IMR-90 (cell line): ENCODE results near the gene GPR75. TPM values are rescaled to one million over a fixed set of nuclear protein-coding genes. Genes with fewer than 3 reads are reported as not detected.

Experiments used
- ATAC-seq: fragments of 200-7000 bp; cut with Tn5 transposase; 2 replicates; pipeline ENCODE4 v1.9.1; 2020; ENCODE audit warnings: low read depth, mild to moderate bottlenecking, moderate library complexity
- BruUV-seq: library from RNA; stranded (reverse); fragments of 400-500 nt; replicated peaks from 2 replicates; lab custom pipeline; 2021; lab: Mats Ljungman, UMichigan
- CTCF ChIA-PET: fragments of 300-600 bp; formaldehyde crosslinking; extraction: SDS; loops from one replicate; lab custom pipeline; 2021; ENCODE audit warnings: antibody characterized with exemption; lab: Yijun Ruan, JAX
- POLR2A ChIA-PET: fragments of 300-600 bp; sonication (Branson Sonifier 250); formaldehyde crosslinking; loops from one replicate; lab custom pipeline; 2022; ENCODE audit warnings: antibody characterized with exemption; ENCODE audit not compliant: unreplicated experiment; lab: Charles Lee
- DNase-seq: peaks from one replicate; pipeline ENCODE4 v3.0.0; 2013
- H2AFZ ChIP-seq: replicated peaks from 2 replicates; pipeline ENCODE3; 2013; ENCODE audit warnings: low read length, mild to moderate bottlenecking; ENCODE audit not compliant: poor library complexity
- H2AK5ac ChIP-seq: 2 replicates; pipeline ENCODE4 v1.6.1; 2013; ENCODE audit warnings: low read depth, low read length, inconsistent platforms
- H2AK9ac ChIP-seq: replicated peaks from 2 replicates; pipeline ENCODE3; 2013; ENCODE audit warnings: mild to moderate bottlenecking, low read depth, low read length, moderate library complexity; ENCODE audit not compliant: poor library complexity
- H2BK120ac ChIP-seq: 2 replicates; pipeline ENCODE4 v1.6.1; 2013; ENCODE audit warnings: low read depth, low read length, inconsistent platforms
- H2BK15ac ChIP-seq: 3 replicates; pipeline ENCODE4 v1.6.1; 2013; ENCODE audit warnings: low read depth, low read length, inconsistent platforms
- H2BK20ac ChIP-seq: 2 replicates; pipeline ENCODE4 v1.6.1; 2013; ENCODE audit warnings: low read depth, mild to moderate bottlenecking, inconsistent platforms, low read length, moderate library complexity
- H2BK5ac ChIP-seq: 2 replicates; pipeline ENCODE4 v1.6.1; 2013; ENCODE audit warnings: mild to moderate bottlenecking, low read depth, low read length, inconsistent platforms; ENCODE audit not compliant: poor library complexity, severe bottlenecking
- H3K14ac ChIP-seq: replicated peaks from 2 replicates; pipeline ENCODE4 v1.6.1; 2013; ENCODE audit warnings: low read depth, low read length, inconsistent platforms
- H3K18ac ChIP-seq: 2 replicates; pipeline ENCODE4 v1.6.1; 2013; ENCODE audit warnings: low read depth, low read length, control low read depth
- H3K23ac ChIP-seq: 2 replicates; pipeline ENCODE4 v1.6.1; 2013; ENCODE audit warnings: low read depth, low read length, inconsistent platforms
- H3K27ac ChIP-seq: 2 replicates; pipeline ENCODE4 v1.5.1; 2013; ENCODE audit warnings: mild to moderate bottlenecking, control low read depth, low read length; ENCODE audit not compliant: insufficient read depth
- H3K27me3 ChIP-seq: 2 replicates; pipeline ENCODE4 v1.6.1; 2013; ENCODE audit warnings: low read length; ENCODE audit not compliant: control insufficient read depth, insufficient read depth
- H3K36me3 ChIP-seq: 2 replicates; pipeline ENCODE4 v1.6.1; 2013; ENCODE audit warnings: low read length, mixed read lengths; ENCODE audit not compliant: control insufficient read depth, insufficient read depth
- H3K4ac ChIP-seq: 2 replicates; pipeline ENCODE4 v1.6.1; 2013; ENCODE audit warnings: low read depth, low read length, inconsistent platforms
- H3K4me1 ChIP-seq: 2 replicates; pipeline ENCODE4 v1.6.1; 2013; ENCODE audit warnings: low read length, mixed read lengths; ENCODE audit not compliant: control insufficient read depth, insufficient read depth
- H3K4me2 ChIP-seq: 2 replicates; pipeline ENCODE4 v1.6.1; 2013; ENCODE audit warnings: low read depth, mild to moderate bottlenecking, control low read depth, low read length, moderate library complexity
- H3K4me3 ChIP-seq: 2 replicates; pipeline ENCODE4 v1.5.1; 2013; ENCODE audit warnings: low read depth, mild to moderate bottlenecking, control low read depth, low read length, moderate library complexity; ENCODE audit not compliant: insufficient read depth
- H3K56ac ChIP-seq: 2 replicates; pipeline ENCODE4 v1.6.1; 2013; ENCODE audit warnings: low read length, inconsistent platforms; ENCODE audit not compliant: insufficient read depth; ENCODE audit errors: extremely low read depth
- H3K79me1 ChIP-seq, 2 experiments: 2 replicates each; pipeline ENCODE4 v1.6.1; 2013; ENCODE audit warnings: low read length in 2 of 2, inconsistent platforms in 1 of 2, low read depth in 1 of 2
- H3K9ac ChIP-seq: 2 replicates; pipeline ENCODE4 v1.6.1; 2013; ENCODE audit warnings: low read depth, low read length, control low read depth
- H3K9me1 ChIP-seq: 2 replicates; pipeline ENCODE4 v1.6.1; 2013; ENCODE audit warnings: low read length, inconsistent platforms; ENCODE audit not compliant: insufficient read depth
- H3K9me3 ChIP-seq: 2 replicates; pipeline ENCODE4 v1.6.1; 2013; ENCODE audit warnings: low read length; ENCODE audit not compliant: control insufficient read depth, insufficient read depth
- H4K20me1 ChIP-seq: 2 replicates; pipeline ENCODE4 v1.6.1; 2013; ENCODE audit warnings: low read length, inconsistent platforms; ENCODE audit not compliant: insufficient read depth
- H4K5ac ChIP-seq: 2 replicates; pipeline ENCODE4 v1.6.1; 2013; ENCODE audit warnings: mild to moderate bottlenecking, low read depth, low read length, control low read depth
- H4K8ac ChIP-seq, 2 experiments: 2 replicates each; pipeline ENCODE4 v1.6.1; 2013; ENCODE audit warnings: low read depth in 2 of 2, low read length in 2 of 2, control low read depth in 1 of 2, inconsistent platforms in 1 of 2
- H4K91ac ChIP-seq: 2 replicates; pipeline ENCODE4 v1.6.1; 2013; ENCODE audit warnings: low read depth, low read length, inconsistent platforms; ENCODE audit not compliant: insufficient read depth
- CEBPB ChIP-seq: IDR thresholded peaks from 2 replicates; pipeline ENCODE4 v1.6.1; 2012; ENCODE audit warnings: low read depth, low read length, improper control_type of control experiment
- CTCF ChIP-seq: conservative IDR thresholded peaks from 2 replicates; pipeline ENCODE4 v1.5.1; 2012; ENCODE audit warnings: mild to moderate bottlenecking, low read depth, low read length, improper control_type of control experiment
- FOS ChIP-seq: fragments of 150-350 bp; IDR thresholded peaks from 2 replicates; pipeline ENCODE4 v1.6.1; 2016; ENCODE audit warnings: low read depth, low read length
- MAFK ChIP-seq: IDR thresholded peaks from 2 replicates; pipeline ENCODE4 v1.6.1; 2012; ENCODE audit warnings: low read depth, low read length, improper control_type of control experiment
- RAD21 ChIP-seq: IDR thresholded peaks from 2 replicates; pipeline ENCODE4 v1.6.1; 2012; ENCODE audit warnings: low read length, improper control_type of control experiment
- RCOR1 ChIP-seq: IDR thresholded peaks from 2 replicates; pipeline ENCODE4 v1.6.1; 2012; ENCODE audit warnings: mild to moderate bottlenecking, low read length, improper control_type of control experiment; ENCODE audit not compliant: insufficient replicate concordance
- WGBS, 2 experiments: methylation state at CpG; one replicate each; pipeline versions ENCODE4 v1.1.5 to v1.1.7; 2013; ENCODE audit warnings: missing lambda C conversion rate in 2 of 2; ENCODE audit not compliant: insufficient read length in 1 of 2; ENCODE audit errors: extremely low coverage in 2 of 2; 5-methylcytosine and 5-hydroxymethylcytosine counted together
- dilution Hi-C: fragments of 300-500 bp; cut with HindIII; formaldehyde crosslinking; loops from one replicate; pipeline ENCODE4 v1.14.3; 2018; ENCODE audit warnings: low sequenced_read_pairs; ENCODE audit not compliant: unreplicated experiment
- in situ Hi-C: fragments of 300-500 bp; cut with MboI; formaldehyde crosslinking; loops from 3 replicates; pipeline ENCODE4 v1.14.3; 2019; ENCODE audit warnings: low sequenced_read_pairs, inconsistent platforms, mixed read lengths
- intact Hi-C: fragments of 100-400 bp; cut with micrococcal nuclease; formaldehyde crosslinking; loops from 2 replicates; pipeline ENCODE4 v1.10.0; 2022
- polyA plus RNA-seq, 3 experiments: library from polyadenylated mRNA; depleted of rRNA; stranded (reverse); fragments of >200 nt; gene quantifications; 2 replicates each; pipeline ENCODE4 v1.2.3, GENCODE V29; 2012; ENCODE audit warnings: low replicate concordance in 1 of 3
- total RNA-seq: library from RNA; depleted of rRNA; stranded (reverse); fragments of >200 nt; gene quantifications from 2 replicates; pipeline ENCODE4 v1.2.3, GENCODE V29; 2012

GPR75 gene
- total and polyA plus RNA-seq, 2 of the 4 experiments (the other 2 are of a cell fraction) = 1.4 to 2.1 TPM

- Histone ChIP-seq H2BK15ac (no peak overlapping the region), H3K4ac (no peak overlapping the region), H3K79me1 (peaks cover 2 to 10% of the 10 kb centered on the region in 2 experiments; a peak in 3 of 4 replicates), H4K20me1 (no peaks in the 10 kb centered on the region), H2BK120ac (no peak overlapping the region), H2AFZ (no peak overlapping the region), H3K14ac (no peak overlapping the region), H3K18ac (no peak overlapping the region), H3K4me1 (no peaks in the 10 kb centered on the region), H2BK5ac (no peak overlapping the region), H2BK20ac (no peak overlapping the region), H3K9me3 (no peaks in the 10 kb centered on the region), H3K4me3 (no peak overlapping the region), H2AK5ac (no peak overlapping the region), H4K8ac (no peak overlapping the region), H3K27me3 (no peaks in the 10 kb centered on the region), H3K27ac (no peak overlapping the region), H3K36me3 (peaks cover 24% of the 10 kb centered on the region), H4K91ac (no peak overlapping the region), H3K23ac (no peak overlapping the region), H3K9ac (no peak overlapping the region), H4K5ac (no peak overlapping the region), H3K56ac (no peak overlapping the region), H3K9me1 (no peaks in the 10 kb centered on the region; the same call in 1 of the 2 replicates), H2AK9ac (no peak overlapping the region), H3K4me2 (no peak overlapping the region)
- POLR2A ChIA-PET = no interaction called here
- dilution Hi-C loops = no loop called here
- ATAC-seq (no peak), DNase-seq (no peak)
- BruUV-seq = no TSS peak
- CTCF ChIA-PET = interaction anchor here (1.2 kb wide), 1 partner anchor 9 kb away, joined by 4 read pairs; no protein-coding TSS in a partner anchor
- no peak for TF ChIP-seq RAD21
- no peak for TF ChIP-seq RCOR1
- TF ChIP-seq FOS = no peak
- no peak for TF ChIP-seq MAFK
- no peak for TF ChIP-seq CEBPB
- no peak for TF ChIP-seq CTCF
- intact Hi-C loops = no loop called here
- in situ Hi-C loops = no loop called here
- WGBS, 2 experiments = no CpG with 5 or more reads among the region's 2 CpGs
These were observed 8.0 kb upstream of the GPR75 start for GRCh38 chr2:53867773-53868172.
